Lower leg skin (tissue), 3 donors: ENCODE measurements around the gene KCNQ4.

Experiments
- CTCF ChIP-seq, 3 donors: fragments of 450-650 bp; IDR thresholded peaks; one replicate each; pipeline ENCODE4 v1.5.1; 2016; ENCODE audit warnings: antibody characterized with exemption in 3 of 3, mild to moderate bottlenecking in 3 of 3, moderate library complexity in 2 of 3
- POLR2A ChIP-seq, 2 donors: fragments of 450-650 bp; IDR thresholded peaks; one replicate each; pipeline ENCODE4 v1.6.1; 2016 to 2017; ENCODE audit warnings: antibody characterized with exemption in 2 of 2, mild to moderate bottlenecking in 1 of 2, moderate library complexity in 1 of 2

- TF ChIP-seq POLR2A (IDR thresholded peaks at IDR 0.05) (no peak), CTCF (IDR thresholded peaks at IDR 0.05) (no peak)
Measured at GRCh38 chr1:40808002-40808401, 24.4 kb downstream of the KCNQ4 start.
